Left renal pelvis (tissue), 4 donors: ENCODE results near the gene FSHR. TPM values are rescaled to one million over a fixed set of nuclear protein-coding genes. Genes with fewer than 3 reads are reported as not detected.

ENCODE experiments used
- DNase-seq, 4 donors: peaks; one replicate each; pipeline ENCODE4 v3.0.0-alpha.2; 2013; ENCODE audit warnings: low read depth in 4 of 4, low spot score in 3 of 4
- polyA plus RNA-seq, 4 donors: library from polyadenylated mRNA; unstranded; fragments of 120-200 nt; gene quantifications; one replicate each; pipeline ENCODE4 v1.2.1, GENCODE V29; 2013; ENCODE audit not compliant: insufficient read length in 4 of 4

FSHR gene, protein sequence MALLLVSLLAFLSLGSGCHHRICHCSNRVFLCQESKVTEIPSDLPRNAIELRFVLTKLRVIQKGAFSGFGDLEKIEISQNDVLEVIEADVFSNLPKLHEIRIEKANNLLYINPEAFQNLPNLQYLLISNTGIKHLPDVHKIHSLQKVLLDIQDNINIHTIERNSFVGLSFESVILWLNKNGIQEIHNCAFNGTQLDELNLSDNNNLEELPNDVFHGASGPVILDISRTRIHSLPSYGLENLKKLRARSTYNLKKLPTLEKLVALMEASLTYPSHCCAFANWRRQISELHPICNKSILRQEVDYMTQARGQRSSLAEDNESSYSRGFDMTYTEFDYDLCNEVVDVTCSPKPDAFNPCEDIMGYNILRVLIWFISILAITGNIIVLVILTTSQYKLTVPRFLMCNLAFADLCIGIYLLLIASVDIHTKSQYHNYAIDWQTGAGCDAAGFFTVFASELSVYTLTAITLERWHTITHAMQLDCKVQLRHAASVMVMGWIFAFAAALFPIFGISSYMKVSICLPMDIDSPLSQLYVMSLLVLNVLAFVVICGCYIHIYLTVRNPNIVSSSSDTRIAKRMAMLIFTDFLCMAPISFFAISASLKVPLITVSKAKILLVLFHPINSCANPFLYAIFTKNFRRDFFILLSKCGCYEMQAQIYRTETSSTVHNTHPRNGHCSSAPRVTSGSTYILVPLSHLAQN
- polyA plus RNA-seq = not detected

- DNase-seq = no peak
Observed at GRCh38 chr2:49154140-49154539, at the start of gene FSHR. Gene FSHR, minus strand, starts transcription at chr2:49154515. Its CDS starts 98 bp downstream, at chr2:49154417.

GRCh38 chr2:49199266-49199665, 45.0 kb upstream of the FSHR start:
- no peak for DNase-seq

GRCh38 chr2:49194701-49195100, 40.4 kb upstream of the FSHR start:
- no peak for DNase-seq

DNA sequence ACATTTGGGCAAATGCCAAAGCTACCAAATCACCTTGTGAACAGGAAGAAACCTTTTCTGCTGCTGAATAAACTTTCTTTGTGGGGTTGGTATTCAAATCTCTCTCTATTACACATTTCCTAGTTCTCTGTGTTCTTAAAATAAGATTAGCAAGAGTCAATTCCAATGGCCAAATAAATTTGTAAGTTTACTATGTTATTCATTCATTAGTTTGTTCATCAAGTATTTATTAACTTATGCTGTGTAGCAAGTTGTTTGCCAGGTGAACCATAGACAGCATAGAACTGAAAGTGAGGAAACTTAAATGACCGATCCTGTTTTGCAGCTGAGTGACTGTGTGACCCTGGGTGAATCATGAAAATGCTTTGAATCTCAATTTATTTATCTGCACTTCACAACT, 37.7 kb upstream of the FSHR start:
- no peak for DNase-seq

DNA sequence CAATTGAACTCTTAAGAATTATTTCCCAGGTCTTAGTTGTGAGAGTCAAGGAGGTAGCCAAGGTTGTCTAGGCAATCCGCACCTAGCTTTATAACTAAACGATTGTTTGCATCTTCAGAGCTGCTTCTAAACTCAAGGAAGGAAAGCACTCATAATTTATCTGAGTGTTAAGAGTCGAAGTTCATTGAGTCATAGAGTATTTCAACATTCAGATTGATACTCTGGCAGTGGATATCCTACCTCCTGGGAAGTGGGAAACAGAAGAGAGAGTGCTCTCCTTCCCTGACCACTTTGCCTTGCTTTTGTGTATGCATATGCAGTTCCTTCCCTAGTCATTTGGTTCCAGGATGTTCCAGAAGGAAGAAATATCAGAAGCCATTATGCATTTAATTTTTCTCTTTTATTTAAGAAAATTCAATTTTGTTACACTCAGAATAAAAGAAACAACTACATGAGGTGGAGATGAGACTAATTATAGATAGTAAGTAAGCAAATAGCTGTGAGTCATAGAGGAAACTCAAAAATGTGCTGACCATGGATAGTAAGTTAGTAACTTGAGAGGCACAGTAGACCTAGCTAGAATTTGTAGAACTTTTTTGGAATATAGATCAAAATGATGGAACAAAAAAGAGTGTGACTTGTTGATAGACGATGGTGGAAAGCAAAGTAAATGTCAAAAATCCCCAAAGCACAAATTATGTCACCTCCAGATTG, 35.4 kb upstream of the FSHR start:
- no peak for DNase-seq

GRCh38 chr2:49186050-49186648, 31.8 kb upstream of the FSHR start:
- DNase-seq = no peak

- no peak for DNase-seq
Observed at GRCh38 chr2:49178656-49179055, 24.3 kb upstream of the FSHR start.

- no peak for DNase-seq
Observed at GRCh38 chr2:49177194-49177593, 22.9 kb upstream of the FSHR start.

DNA sequence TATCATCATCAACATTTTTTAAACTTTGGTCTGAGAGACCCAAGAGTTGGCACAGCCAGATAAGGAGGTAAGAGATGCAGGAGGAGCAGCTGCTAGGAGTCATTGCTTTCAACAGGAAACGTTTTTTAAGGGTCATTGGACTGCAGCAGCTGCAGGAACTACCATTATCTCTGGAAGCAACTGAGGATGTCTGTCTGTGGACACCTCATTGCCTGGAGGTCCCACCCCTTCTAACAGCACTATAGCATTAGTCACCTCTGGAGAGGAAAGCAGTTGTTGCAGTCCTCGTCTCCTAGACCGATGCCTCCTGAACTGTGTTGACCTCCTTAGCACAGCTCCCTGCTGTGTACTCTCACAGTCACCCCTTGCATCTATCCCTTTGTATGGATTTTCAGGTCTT, 21.5 kb upstream of the FSHR start:
- DNase-seq = no peak

DNA sequence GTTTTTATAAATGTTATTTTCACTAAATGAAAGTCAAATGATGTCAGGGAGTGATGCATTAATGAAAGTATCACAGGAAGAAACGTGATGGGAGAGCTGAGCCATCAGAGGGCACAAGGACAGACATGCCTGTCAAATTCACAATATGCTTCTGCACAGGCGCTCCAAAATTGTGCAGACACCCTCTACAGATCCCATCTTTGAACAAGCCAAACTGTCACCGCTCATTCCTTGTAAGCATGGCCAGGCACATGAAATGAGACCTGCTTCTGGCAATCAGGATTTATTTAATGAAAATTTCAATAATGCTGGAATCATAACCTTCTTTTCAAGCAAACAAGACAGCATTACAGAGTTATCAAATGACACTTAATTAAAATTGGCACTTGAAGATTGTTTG, 20.4 kb upstream of the FSHR start:
- no peak for DNase-seq

- no peak for DNase-seq
Observed at GRCh38 chr2:49167131-49167530, 12.8 kb upstream of the FSHR start.

GRCh38 chr2:49165662-49166061, 11.3 kb upstream of the FSHR start:
- DNase-seq = no peak

GRCh38 chr2:49164729-49165128, 10.4 kb upstream of the FSHR start:
- no peak for DNase-seq

- DNase-seq = no peak
Observed at GRCh38 chr2:49162151-49162550, 7.8 kb upstream of the FSHR start.

DNA sequence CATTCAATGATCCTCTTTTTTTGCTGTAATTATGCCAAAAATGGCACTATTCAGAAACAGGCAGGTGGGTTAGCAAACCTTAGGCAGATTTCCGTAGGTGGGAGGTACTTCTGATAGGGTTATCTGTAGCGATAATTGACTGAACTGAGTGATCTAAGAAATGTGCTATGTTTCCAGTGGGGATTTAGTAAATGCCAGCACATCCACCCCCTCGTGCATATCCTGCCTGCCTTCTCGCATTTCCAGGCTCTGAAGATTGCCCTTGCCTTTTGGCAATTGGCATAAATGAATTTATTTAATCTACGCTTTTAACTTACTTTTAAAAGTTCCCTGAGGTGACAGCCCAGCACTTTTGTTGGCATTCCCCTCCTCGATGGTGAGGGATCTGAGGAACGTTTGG, 576 bp upstream of the FSHR start:
- DNase-seq = no peak

DNA sequence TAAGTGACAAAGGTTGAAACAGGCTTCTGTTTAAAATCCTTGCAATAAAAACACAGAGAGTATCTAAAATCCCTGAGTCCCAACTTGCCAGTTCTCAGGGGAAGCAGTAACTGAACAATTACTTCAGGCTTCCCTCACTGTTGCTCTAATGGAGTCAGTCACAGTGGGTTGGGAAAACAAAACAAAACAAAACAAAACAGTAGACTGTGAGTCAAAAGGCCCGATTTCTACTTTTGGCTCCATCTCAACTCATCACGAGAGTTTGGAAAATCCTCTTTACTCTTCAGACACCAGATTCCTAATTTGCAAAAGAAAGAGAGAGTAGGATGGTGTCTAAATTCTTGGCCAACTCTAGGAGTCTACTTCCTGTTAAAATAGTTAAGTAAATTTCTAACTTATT, 1.1 kb downstream of the FSHR start:
- DNase-seq = no peak

- DNase-seq = no peak
Observed at GRCh38 chr2:49152824-49153223, 1.5 kb downstream of the FSHR start.

GRCh38 chr2:49146401-49146800, 7.9 kb downstream of the FSHR start:
- DNase-seq = no peak

- no peak for DNase-seq
Observed at GRCh38 chr2:49131801-49132200, 22.5 kb downstream of the FSHR start.

DNA sequence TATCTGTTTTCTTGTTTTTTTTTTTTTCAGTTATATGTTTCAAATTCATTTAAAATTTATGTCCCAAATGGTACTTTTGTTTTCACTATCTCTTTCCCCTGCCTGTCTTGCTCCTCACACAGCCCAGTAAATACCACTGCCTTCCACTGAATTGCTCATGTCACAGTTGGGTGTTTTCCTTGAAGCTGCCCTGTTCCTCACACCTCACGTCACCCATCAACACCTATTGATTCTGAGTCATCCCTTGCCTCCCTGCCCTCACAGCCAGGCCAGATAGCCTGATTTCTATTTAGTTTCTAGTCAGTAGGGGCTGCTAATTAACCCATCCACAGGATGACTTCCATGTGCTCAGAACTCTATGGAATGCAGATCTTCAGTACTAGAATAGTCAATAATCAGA, 25.3 kb downstream of the FSHR start:
- no peak for DNase-seq

GRCh38 chr2:49123600-49123999, 30.7 kb downstream of the FSHR start:
- DNase-seq = no peak
